GM15510 (cell line): ENCODE results near the gene POLR2E.

ENCODE experiments used
- POLR2A ChIP-seq: IDR thresholded peaks from 3 replicates; pipeline ENCODE4 v1.6.1; 2011; ENCODE audit warnings: borderline replicate concordance; ENCODE audit not compliant: insufficient read length; ENCODE audit errors: extremely low read depth

Gene POLR2E

GRCh38 chr19:1119475-1120217 is 24.5 kb upstream of the POLR2E start:
- TF ChIP-seq POLR2A: no peak

DNA sequence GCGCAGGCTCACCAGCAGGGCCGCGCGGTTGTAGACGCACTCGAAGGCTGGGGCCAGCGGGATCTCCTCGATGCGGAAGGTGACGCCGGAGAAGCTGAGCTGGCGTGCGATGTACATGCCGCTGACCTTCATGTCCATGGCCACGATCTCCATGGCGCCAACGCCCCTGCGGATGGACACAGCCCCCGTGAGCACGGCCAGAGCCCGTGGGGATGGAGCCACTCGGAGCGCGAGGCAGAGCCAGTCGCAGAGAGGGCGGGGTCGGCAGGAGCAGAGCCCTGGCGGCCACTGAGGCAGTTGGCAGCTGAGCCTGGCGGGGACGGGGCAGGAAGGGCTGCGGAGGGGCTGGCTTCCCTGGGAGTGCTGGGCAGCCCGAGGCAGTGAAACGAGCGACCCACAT is 23.8 kb upstream of the POLR2E start:
- no peak for TF ChIP-seq POLR2A

GRCh38 chr19:1117654-1118053 is 22.5 kb upstream of the POLR2E start:
- no peak for TF ChIP-seq POLR2A

DNA sequence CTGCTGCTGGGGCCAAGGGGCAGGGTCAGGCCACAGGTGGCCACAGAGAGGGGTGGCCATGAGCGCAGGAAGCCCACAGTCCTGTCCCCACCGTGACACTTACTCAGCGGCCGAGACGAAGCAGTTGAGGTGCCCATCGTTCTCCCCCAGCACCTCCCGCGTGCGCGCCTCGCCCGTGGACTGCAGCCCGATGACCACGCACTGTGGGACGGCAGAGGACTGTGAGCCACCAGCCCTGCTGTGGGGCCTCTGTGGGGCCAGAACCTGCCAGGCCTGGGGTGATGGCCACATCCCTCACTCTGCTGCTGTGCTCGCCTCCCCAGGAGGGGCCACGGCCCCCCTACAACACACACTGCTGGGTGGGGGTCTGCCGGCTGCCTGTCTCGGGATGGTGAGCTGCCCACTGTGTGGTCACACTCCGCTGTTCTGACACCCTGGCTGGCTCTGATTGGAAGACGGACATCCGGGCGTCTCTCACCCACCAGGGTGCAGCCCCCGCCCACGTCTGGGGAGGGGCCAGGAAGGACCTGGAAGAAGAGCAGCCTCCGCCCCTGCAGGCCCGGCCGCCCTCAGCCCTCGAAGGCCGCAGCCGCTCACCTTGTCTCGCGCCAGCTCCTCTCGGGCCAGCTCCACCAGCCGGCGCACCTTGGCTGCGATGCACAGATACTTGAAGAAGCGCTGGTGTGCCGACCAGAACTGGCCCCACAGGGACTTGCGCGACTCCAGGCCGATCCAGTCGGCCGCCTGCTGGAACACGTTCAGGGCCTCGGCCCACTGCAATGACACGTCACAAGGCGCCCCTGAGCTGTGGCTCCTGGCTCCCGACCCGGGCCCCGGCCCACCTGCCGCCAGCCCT is 21.8 kb upstream of the POLR2E start:
- no peak for TF ChIP-seq POLR2A

DNA sequence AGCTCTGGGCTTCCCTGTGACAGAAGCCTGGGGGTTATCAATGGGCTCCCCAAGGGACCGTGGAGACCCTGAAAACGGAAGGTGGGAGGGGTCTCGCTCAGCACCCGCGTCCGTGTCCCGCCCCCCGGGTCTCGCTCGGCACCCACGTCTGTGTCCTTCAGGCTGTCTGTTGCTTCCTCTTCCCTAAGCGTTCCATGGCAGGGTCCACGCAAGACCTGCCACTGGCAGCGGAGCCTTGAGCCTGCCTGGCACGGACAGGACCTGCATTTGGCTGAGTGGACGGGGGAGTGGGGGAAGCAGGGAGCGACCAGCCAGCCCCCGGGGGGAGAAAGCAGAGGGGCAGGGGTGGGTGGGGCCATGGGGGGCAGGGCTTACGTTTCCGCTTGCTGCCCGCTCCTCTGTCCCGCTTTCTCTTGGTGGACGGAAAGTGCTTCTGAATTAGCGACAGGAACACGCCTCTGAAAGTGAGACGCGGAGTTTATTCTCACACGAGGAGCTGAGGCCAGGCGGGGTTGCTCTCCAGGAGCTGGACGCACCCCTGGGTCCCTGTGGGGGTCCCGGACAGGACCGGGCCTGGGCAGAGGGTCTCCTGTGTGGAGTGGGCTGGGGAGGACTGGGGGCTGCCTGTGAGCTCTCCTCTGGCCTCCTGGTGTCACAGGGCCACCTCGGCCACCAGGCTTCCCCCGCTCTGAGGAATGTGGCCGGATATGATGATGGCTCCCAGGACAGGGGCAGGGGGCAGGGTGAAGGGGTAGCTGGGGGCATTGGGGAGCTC is 20.7 kb upstream of the POLR2E start:
- no peak for TF ChIP-seq POLR2A

- no peak for TF ChIP-seq POLR2A
Observed at GRCh38 chr19:1113986-1114483, 18.9 kb upstream of the POLR2E start.

DNA sequence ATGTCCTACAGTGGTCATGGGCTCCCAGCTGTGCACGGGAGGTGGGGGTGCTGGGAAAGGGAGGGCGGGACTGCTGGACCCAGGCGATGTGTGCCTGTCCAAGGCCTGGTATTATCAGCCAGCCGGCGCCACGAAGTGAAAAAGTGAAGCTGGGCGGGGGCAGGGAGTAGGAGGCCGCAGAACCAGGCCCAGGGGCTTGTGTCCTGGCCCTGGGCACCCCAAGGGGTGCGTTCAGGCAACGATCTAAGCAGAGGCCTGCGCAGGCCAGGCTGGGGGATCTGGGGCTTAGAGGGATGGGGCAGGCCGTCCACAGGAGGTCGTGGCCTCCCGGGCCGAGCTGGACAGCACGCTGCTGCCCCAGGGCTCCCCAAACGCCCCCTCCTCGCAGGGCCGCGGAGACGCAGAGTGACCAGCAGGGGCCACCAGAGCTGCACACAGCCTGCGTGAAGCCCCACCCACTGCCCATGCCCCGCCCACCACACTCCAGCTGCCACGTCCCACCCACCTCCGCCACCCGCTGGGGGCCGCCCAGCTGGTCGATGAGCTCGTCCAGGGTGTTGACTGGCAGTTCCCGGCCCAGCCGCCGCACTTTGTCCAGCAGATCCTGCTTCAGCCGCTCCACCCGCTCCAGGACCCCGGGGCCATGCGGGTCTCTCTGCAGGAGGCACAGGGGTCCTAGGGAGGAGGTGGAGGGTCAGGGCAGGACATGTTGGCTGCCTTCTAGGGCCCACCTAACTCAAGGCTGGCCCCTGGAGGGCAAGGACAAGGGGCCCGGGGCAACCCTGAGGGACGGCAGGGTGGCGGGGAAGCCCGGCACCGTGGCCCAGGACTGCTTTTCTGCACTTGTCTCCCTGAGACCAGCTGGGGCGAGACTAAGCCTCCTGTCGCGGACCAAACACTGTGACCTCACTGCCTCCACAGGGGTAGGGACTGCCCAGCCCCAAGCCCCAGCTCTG is 18.1 kb upstream of the POLR2E start:
- TF ChIP-seq POLR2A: no peak

- TF ChIP-seq POLR2A: no peak
Observed at GRCh38 chr19:1112268-1113029, 17.3 kb upstream of the POLR2E start.

GRCh38 chr19:1111641-1112267 is 16.6 kb upstream of the POLR2E start:
- no peak for TF ChIP-seq POLR2A

GRCh38 chr19:1110809-1111640 is 15.8 kb upstream of the POLR2E start:
- no peak for TF ChIP-seq POLR2A

GRCh38 chr19:1109697-1110671 is 14.8 kb upstream of the POLR2E start:
- TF ChIP-seq POLR2A: no peak
